H1 (cell line): Measurements from ENCODE around the gene ZNF135. TPM values are rescaled to one million over a fixed set of nuclear protein-coding genes. Genes with fewer than 3 reads are reported as not detected.

ENCODE experiments used
- CTCF ChIA-PET: fragments of 300-600 bp; sonication (Branson Sonifier 250); formaldehyde crosslinking; loops from one replicate; lab custom pipeline; 2021; ENCODE audit not compliant: partially characterized antibody; lab: Charles Lee
- POLR2A ChIA-PET: fragments of 300-600 bp; sonication (Branson Sonifier 250); formaldehyde crosslinking; loops from one replicate; lab custom pipeline; 2021; ENCODE audit warnings: inconsistent platforms; ENCODE audit not compliant: partially characterized antibody; lab: Charles Lee
- DNase-seq, 2 experiments: peaks; one replicate each; pipeline versions ENCODE4 v3.0.0 to v3.0.0-alpha.2; 2010 to 2022; ENCODE audit warnings: low spot score in 2 of 2, low read depth in 1 of 2, mixed read lengths in 1 of 2
- FAIRE-seq: peaks from 2 replicates; lab custom pipeline; 2011; peaks lifted over from hg19 to GRCh38; lab: Jason Lieb, UNC
- H2AFZ ChIP-seq: 2 replicates; pipeline ENCODE4 v1.8.1; 2012; ENCODE audit warnings: low read length, inconsistent platforms
- H2AK5ac ChIP-seq: 2 replicates; pipeline ENCODE4 v1.6.1; 2013; ENCODE audit warnings: low read depth, low read length
- H2BK120ac ChIP-seq: replicated peaks from 2 replicates; pipeline ENCODE3; 2013; ENCODE audit warnings: low read depth, low read length, inconsistent platforms
- H2BK12ac ChIP-seq: 2 replicates; pipeline ENCODE4 v1.6.1; 2013; ENCODE audit warnings: low read depth, low read length
- H2BK15ac ChIP-seq: 2 replicates; pipeline ENCODE4 v1.6.1; 2013; ENCODE audit warnings: low read length
- H2BK20ac ChIP-seq: 2 replicates; pipeline ENCODE4 v1.6.1; 2013; ENCODE audit warnings: low read length
- H2BK5ac ChIP-seq: 2 replicates; pipeline ENCODE4 v1.6.1; 2013; ENCODE audit warnings: low read depth, low read length
- H3K14ac ChIP-seq: 2 replicates; pipeline ENCODE4 v1.6.1; 2013; ENCODE audit warnings: inconsistent platforms; ENCODE audit not compliant: insufficient read length
- H3K18ac ChIP-seq: 2 replicates; pipeline ENCODE4 v1.6.1; 2013; ENCODE audit warnings: low read length; ENCODE audit errors: extremely low read depth
- H3K23ac ChIP-seq: 2 replicates; pipeline ENCODE4 v1.6.1; 2013; ENCODE audit warnings: inconsistent platforms; ENCODE audit not compliant: insufficient read length
- H3K23me2 ChIP-seq: 2 replicates; pipeline ENCODE4 v1.6.1; 2013; ENCODE audit warnings: low read depth, low read length
- H3K27ac ChIP-seq: 2 replicates; pipeline ENCODE4 v1.6.1; 2011; ENCODE audit warnings: low read depth, low read length, inconsistent platforms
- H3K27me3 ChIP-seq, 4 experiments: replicated peaks in 1 of 4; 1 replicate in 1 of 4; 2 replicates in 3 of 4; pipeline versions ENCODE4 v1.6.1 to v1.8.1; 2011 to 2013; ENCODE audit warnings: low read length in 3 of 4, mild to moderate bottlenecking in 3 of 4, inconsistent platforms in 2 of 4, mixed read lengths in 2 of 4, moderate library complexity in 1 of 4; ENCODE audit not compliant: control insufficient read depth in 3 of 4, insufficient read depth in 3 of 4; ENCODE audit errors: extremely low read depth in 1 of 4
- H3K36me3 ChIP-seq, 4 experiments: 2 replicates each; pipeline versions ENCODE4 v1.6.1 to v1.8.1; 2011 to 2013; ENCODE audit warnings: mild to moderate bottlenecking in 4 of 4, low read length in 3 of 4, moderate library complexity in 2 of 4, control low read depth in 1 of 4, inconsistent platforms in 1 of 4; ENCODE audit not compliant: insufficient read depth in 4 of 4, control insufficient read depth in 2 of 4
- H3K4ac ChIP-seq: replicated peaks from 2 replicates; pipeline ENCODE3; 2013; ENCODE audit warnings: low read length, low read depth, mixed read lengths, inconsistent platforms; ENCODE audit not compliant: insufficient read length
- H3K4me1 ChIP-seq, 4 experiments: replicated peaks in 1 of 4; 1 replicate in 1 of 4; 2 replicates in 3 of 4; pipeline versions ENCODE4 v1.6.1 to v1.8.1; 2011 to 2013; ENCODE audit warnings: low read length in 3 of 4, inconsistent platforms in 2 of 4, mixed read lengths in 1 of 4; ENCODE audit not compliant: insufficient read depth in 4 of 4, control insufficient read depth in 3 of 4
- H3K4me2 ChIP-seq, 2 experiments: 2 replicates each; pipeline versions ENCODE4 v1.6.1 to v1.8.1; 2011 to 2013; ENCODE audit warnings: low read depth in 2 of 2, low read length in 2 of 2, control low read depth in 1 of 2, inconsistent platforms in 1 of 2, mild to moderate bottlenecking in 1 of 2; ENCODE audit not compliant: insufficient read depth in 1 of 2
- H3K4me3 ChIP-seq, 4 experiments: fragments of 200-600, 300-600 bp in 1 of 4; sonication (generic), shearing (Covaris generic), sonication (Bioruptor Twin) in 1 of 4; 2 replicates each; pipeline versions ENCODE4 v1.5.1 to v1.8.1; 2011 to 2016; ENCODE audit warnings: low read length in 4 of 4, low read depth in 3 of 4, control low read depth in 2 of 4, inconsistent platforms in 2 of 4, mild to moderate bottlenecking in 2 of 4, mixed read lengths in 1 of 4, moderate library complexity in 1 of 4; ENCODE audit not compliant: insufficient read depth in 2 of 4; ENCODE audit errors: extremely low read depth in 1 of 4
- H3K56ac ChIP-seq: replicated peaks from 2 replicates; pipeline ENCODE3; 2013; ENCODE audit warnings: low read depth, mild to moderate bottlenecking, mixed read lengths, low read length, inconsistent platforms; ENCODE audit not compliant: insufficient read length
- H3K79me1 ChIP-seq: 2 replicates; pipeline ENCODE4 v1.6.1; 2013; ENCODE audit warnings: low read depth, low read length, control low read depth
- H3K79me2 ChIP-seq, 2 experiments: 2 replicates each; pipeline versions ENCODE4 v1.6.1 to v1.8.1; 2012 to 2013; ENCODE audit warnings: low read length in 2 of 2, mild to moderate bottlenecking in 2 of 2, inconsistent platforms in 1 of 2; ENCODE audit not compliant: insufficient read depth in 2 of 2, control insufficient read depth in 1 of 2
- H3K9ac ChIP-seq, 4 experiments: replicated peaks in 1 of 4; 1 replicate in 1 of 4; 2 replicates in 3 of 4; pipeline versions ENCODE4 v1.6.1 to v1.8.1; 2011 to 2013; ENCODE audit warnings: low read depth in 3 of 4, low read length in 3 of 4, control low read depth in 2 of 4, mild to moderate bottlenecking in 2 of 4, moderate library complexity in 2 of 4, inconsistent platforms in 1 of 4; ENCODE audit errors: extremely low read depth in 1 of 4
- H3K9me3 ChIP-seq, 2 experiments: 2 replicates each; pipeline versions ENCODE4 v1.6.1 to v1.8.1; 2012 to 2013; ENCODE audit warnings: mild to moderate bottlenecking in 2 of 2, moderate library complexity in 2 of 2, control low read depth in 1 of 2, inconsistent platforms in 1 of 2, low read depth in 1 of 2, low read length in 1 of 2, mixed read lengths in 1 of 2; ENCODE audit not compliant: insufficient read depth in 2 of 2
- H4K20me1 ChIP-seq, 2 experiments: replicated peaks in 1 of 2; 2 replicates each; pipeline versions ENCODE3 to v1.8.1; 2011 to 2013; ENCODE audit warnings: inconsistent platforms in 2 of 2, low read length in 2 of 2, mild to moderate bottlenecking in 1 of 2; ENCODE audit not compliant: insufficient read depth in 2 of 2, control insufficient read depth in 1 of 2
- H4K5ac ChIP-seq: 2 replicates; pipeline ENCODE4 v1.6.1; 2013; ENCODE audit warnings: low read length, low read depth, mixed read lengths, inconsistent platforms; ENCODE audit not compliant: insufficient read length
- H4K8ac ChIP-seq: 2 replicates; pipeline ENCODE4 v1.8.0; 2013; ENCODE audit warnings: mild to moderate bottlenecking, moderate library complexity, low read length, inconsistent platforms; ENCODE audit not compliant: insufficient read depth; ENCODE audit errors: extremely low read depth
- H4K91ac ChIP-seq: replicated peaks from 2 replicates; pipeline ENCODE3; 2013; ENCODE audit warnings: low read length, mixed read lengths, inconsistent platforms; ENCODE audit not compliant: insufficient read length
- CBX5 ChIP-seq: fragments of 300-800, 300-1000 bp; sonication (generic); IDR thresholded peaks from 2 replicates; pipeline ENCODE4 v1.7.1; 2016; ENCODE audit warnings: antibody characterized with exemption, low read length, low read depth
- FOSL1 ChIP-seq: IDR thresholded peaks from 2 replicates; pipeline ENCODE4 v1.6.1; 2011; ENCODE audit warnings: mild to moderate bottlenecking, low read depth, low read length, moderate library complexity; ENCODE audit not compliant: insufficient read depth
- HDAC6 ChIP-seq: IDR thresholded peaks from one replicate; pipeline ENCODE4 v1.7.1; 2012; ENCODE audit warnings: low read depth, mild to moderate bottlenecking, inconsistent platforms, low read length, moderate library complexity
- JUND ChIP-seq: IDR thresholded peaks from 2 replicates; pipeline ENCODE4 v1.6.1; 2011; ENCODE audit warnings: mild to moderate bottlenecking, improper control_type of control experiment, low read length
- KDM1A ChIP-seq: fragments of 200-600, 300-600 bp; sonication (generic); IDR thresholded peaks from 2 replicates; pipeline ENCODE4 v1.7.1; 2016; ENCODE audit warnings: mild to moderate bottlenecking, low read length, borderline replicate concordance
- SAP30 ChIP-seq: fragments of 300-600 bp; sonication (generic); IDR thresholded peaks from 2 replicates; pipeline ENCODE4 v1.7.1; 2012; ENCODE audit warnings: low read length, moderate library complexity, mild to moderate bottlenecking, inconsistent platforms; ENCODE audit not compliant: insufficient read depth, insufficient replicate concordance
- SIRT6 ChIP-seq: IDR thresholded peaks from one replicate; pipeline ENCODE4 v1.7.1; 2012; ENCODE audit warnings: low read length, inconsistent platforms
- TAF1 ChIP-seq: IDR thresholded peaks from 2 replicates; pipeline ENCODE4 v1.6.1; 2011; ENCODE audit warnings: mild to moderate bottlenecking, low read depth, low read length
- TAF7 ChIP-seq: optimal IDR thresholded peaks from 2 replicates; pipeline ENCODE3; 2011; ENCODE audit warnings: low read depth, mild to moderate bottlenecking, inconsistent platforms, low read length, moderate library complexity, borderline replicate concordance
- TBP ChIP-seq: IDR thresholded peaks from 2 replicates; pipeline ENCODE4 v1.6.1; 2011; ENCODE audit warnings: low read depth, low read length, improper control_type of control experiment
- TCF12 ChIP-seq: IDR thresholded peaks from 2 replicates; pipeline ENCODE4 v1.6.1; 2011; ENCODE audit warnings: low read depth, mild to moderate bottlenecking, low read length
- WGBS, 2 experiments: shearing (Covaris generic) in 1 of 2; methylation state at CpG; one replicate each; pipeline versions ENCODE4 v1.1.6 to v1.1.7; 2013 to 2015; ENCODE audit warnings: low lambda C conversion rate in 2 of 2, mixed read lengths in 2 of 2, inconsistent platforms in 1 of 2, low coverage in 1 of 2, missing lambda C conversion rate in 1 of 2; ENCODE audit not compliant: insufficient replicate concordance in 2 of 2, insufficient coverage in 1 of 2, insufficient read length in 1 of 2; ENCODE audit errors: extremely low coverage in 1 of 2, missing lambda C conversion rate in 1 of 2; 5-methylcytosine and 5-hydroxymethylcytosine counted together
- polyA plus RNA-seq, 7 experiments: library from polyadenylated mRNA; depleted of rRNA in 3 of 7; stranded (reverse) in 5 of 7; unstranded in 2 of 7; fragments of >200 nt in 5 of 7; fragments of 200-250 nt in 2 of 7; gene quantifications; 1 replicate in 5 of 7; 2 replicates in 1 of 7; 4 replicates in 1 of 7; pipeline versions ENCODE4 v1.2.1 to v1.2.3, GENCODE V29; 2011 to 2013; ENCODE audit warnings: missing spikeins in 2 of 7, mixed read lengths in 2 of 7
- total RNA-seq: library from RNA; stranded (reverse); fragmentation: NEBNext Ultra II Directional; extraction: Animal tissue kit (Norgen Biotek cat#: 25700); gene quantifications from 2 replicates; pipeline ENCODE4 v1.2.1, GENCODE V29; 2021
- TF ChIP-seq, protein P1 (sequence below): IDR thresholded peaks from 2 replicates; pipeline ENCODE4 v1.6.1; 2011; ENCODE audit warnings: low read length, improper control_type of control experiment

ZNF135 gene
- total and polyA plus RNA-seq, 2 of the 8 experiments (the other 6 are each of a cell fraction or from before 2014, with no cell fraction given) = 5.2 to 7.9 TPM

DNA sequence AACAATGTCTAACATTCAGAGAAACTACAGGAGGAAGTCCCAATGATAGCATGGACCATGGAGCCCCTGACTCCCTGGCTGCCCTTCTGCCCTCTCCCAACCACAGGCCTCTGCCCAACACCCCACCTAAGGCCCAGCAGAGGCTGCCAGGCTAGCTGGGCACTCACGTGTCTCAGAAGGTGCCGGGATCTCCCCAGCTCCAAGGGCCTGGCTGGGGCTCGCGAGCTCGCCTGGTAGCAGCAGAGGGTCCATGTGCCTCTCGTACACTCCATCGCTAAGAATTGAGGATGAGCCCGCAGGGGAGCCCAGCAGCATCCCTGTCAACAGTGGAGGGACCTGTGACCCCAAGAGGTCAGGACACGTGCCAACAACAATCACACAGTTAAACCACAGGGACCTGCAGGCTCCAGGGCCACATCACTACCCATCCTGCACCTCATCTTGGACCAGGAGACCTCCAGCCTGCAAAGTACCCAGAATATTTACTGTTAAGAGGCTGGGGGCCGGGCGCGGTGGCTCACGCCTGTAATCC lies 29.5 kb downstream of the ZNF135 start:
- H2BK20ac ChIP-seq = no peak overlapping the region
- no peak overlapping the region for H4K5ac ChIP-seq
- H3K27ac ChIP-seq = no peak overlapping the region
- H3K79me1 ChIP-seq = no peaks in the 10 kb centered on the region
- H3K79me2 ChIP-seq = no peaks in the 10 kb centered on the region; a peak in 1 of 4 replicates
- no peak overlapping the region for H4K91ac ChIP-seq
- FAIRE-seq (no peak), DNase-seq (no peak)
- no peak overlapping the region for H2AK5ac ChIP-seq
- H3K4me3 ChIP-seq = no peak overlapping the region
- H3K18ac ChIP-seq = no peak overlapping the region
- no peak overlapping the region for H2BK5ac ChIP-seq
- H4K20me1 ChIP-seq = peaks cover 0 to 3% of the 10 kb centered on the region in 2 experiments
- H2AFZ ChIP-seq = no peak overlapping the region
- H3K23me2 ChIP-seq = no peaks in the 10 kb centered on the region
- no peak overlapping the region for H2BK15ac ChIP-seq
- no peak overlapping the region for H3K4ac ChIP-seq
- CTCF ChIA-PET = interaction anchor here (1.0 to 5.8 kb wide), 3 partner anchors 11 to 44 kb away, joined by 3 to 43 read pairs (median 3); no protein-coding TSS in a partner anchor
- no peaks in the 10 kb centered on the region for H3K27me3 ChIP-seq
- H3K23ac ChIP-seq = no peak overlapping the region
- 0 out of 7 replicates have a peak, but pooled peaks cover 0 to 2% (median 0%) of the 10 kb centered on the region in 4 experiments for H3K4me1 ChIP-seq
- no peak overlapping the region for H4K8ac ChIP-seq
- WGBS, 2 experiments = 94% methylated on average over 12 of the region's 13 CpGs; no CpG with 5 or more reads in 1 of the 2 experiments
- H2BK120ac ChIP-seq = no peak overlapping the region
- no peak overlapping the region for H3K4me2 ChIP-seq
- H3K9me3 ChIP-seq = no peaks in the 10 kb centered on the region; a peak in 1 of 4 replicates
- no peak overlapping the region for H3K9ac ChIP-seq
- H3K36me3 ChIP-seq = peaks cover 2 to 34% (median 14%) of the 10 kb centered on the region in 4 experiments; a peak in 7 of 8 replicates
- H2BK12ac ChIP-seq = no peak overlapping the region
- H3K14ac ChIP-seq = no peak overlapping the region
- POLR2A ChIA-PET = interaction anchor here (1.1 to 4.4 kb wide), 4 partner anchors 8 to 46 kb away, joined by 4 to 19 read pairs (median 8); partner anchors contain the start of genes ZNF135 and ZSCAN18
- no peak overlapping the region for H3K56ac ChIP-seq
- TF ChIP-seq, protein P1, sequence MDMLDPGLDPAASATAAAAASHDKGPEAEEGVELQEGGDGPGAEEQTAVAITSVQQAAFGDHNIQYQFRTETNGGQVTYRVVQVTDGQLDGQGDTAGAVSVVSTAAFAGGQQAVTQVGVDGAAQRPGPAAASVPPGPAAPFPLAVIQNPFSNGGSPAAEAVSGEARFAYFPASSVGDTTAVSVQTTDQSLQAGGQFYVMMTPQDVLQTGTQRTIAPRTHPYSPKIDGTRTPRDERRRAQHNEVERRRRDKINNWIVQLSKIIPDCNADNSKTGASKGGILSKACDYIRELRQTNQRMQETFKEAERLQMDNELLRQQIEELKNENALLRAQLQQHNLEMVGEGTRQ = no peak
- TF ChIP-seq KDM1A (no peak), SAP30 (no peak), HDAC6 (no peak), TBP (no peak), TCF12 (no peak), TAF7 (no peak), JUND (no peak), SIRT6 (no peak), CBX5 (no peak), TAF1 (no peak), FOSL1 (no peak)
